Stimulated activated CD8-positive, alpha-beta memory T cell treated with anti-CD3 and anti-CD28 coated beads, Interleukin-2, amount 100 ng/mL, for 48 hours (primary cell): ENCODE measurements around the gene RPS6KA5.
"Not testable (repeated sequence)": the region's sequence is repeated elsewhere in the genome, so short reads cannot be mapped to it uniquely, and the experiment has no call there.

Experiments
- DNase-seq, 2 donors: peaks; one replicate each; pipeline ENCODE4 v3.0.0-alpha.2; 2020; ENCODE audit warnings: low read depth in 2 of 2

RPS6KA5 gene

GRCh38 chr14:91029456-91030217 is 30.8 kb downstream of the RPS6KA5 start:
- DNase-seq = no peak

- no peak for DNase-seq
Measured at GRCh38 chr14:91027561-91027960, 32.9 kb downstream of the RPS6KA5 start.

- not testable (repeated sequence) for DNase-seq
Measured at GRCh38 chr14:91022622-91023028, 37.8 kb downstream of the RPS6KA5 start.

GRCh38 chr14:91021991-91022621 is 38.3 kb downstream of the RPS6KA5 start:
- DNase-seq = no peak

- no peak for DNase-seq
Measured at GRCh38 chr14:91021115-91021514, 39.3 kb downstream of the RPS6KA5 start.

- no peak for DNase-seq
Measured at GRCh38 chr14:91019673-91020072, 40.8 kb downstream of the RPS6KA5 start.

GRCh38 chr14:91018481-91018880 is 42.0 kb downstream of the RPS6KA5 start:
- DNase-seq = no peak

- DNase-seq = no peak
Measured at GRCh38 chr14:91016800-91017410, 43.5 kb downstream of the RPS6KA5 start.

GRCh38 chr14:91015435-91015834 is 45.0 kb downstream of the RPS6KA5 start:
- no peak for DNase-seq

- DNase-seq = no peak
Measured at GRCh38 chr14:91012045-91012444, 48.4 kb downstream of the RPS6KA5 start.

GRCh38 chr14:91010153-91010533 is 50.3 kb downstream of the RPS6KA5 start:
- no peak for DNase-seq

- DNase-seq = no peak
Measured at GRCh38 chr14:91009501-91010152, 50.8 kb downstream of the RPS6KA5 start.

- DNase-seq = no peak
Measured at GRCh38 chr14:91008759-91009409, 51.6 kb downstream of the RPS6KA5 start.

GRCh38 chr14:91005716-91006115 is 54.7 kb downstream of the RPS6KA5 start:
- no peak for DNase-seq

- no peak for DNase-seq
Measured at GRCh38 chr14:91004987-91005386, 55.5 kb downstream of the RPS6KA5 start.

- no peak for DNase-seq
Measured at GRCh38 chr14:90999299-90999698, 61.1 kb downstream of the RPS6KA5 start.

- no peak for DNase-seq
Measured at GRCh38 chr14:90996967-90997366, 63.5 kb downstream of the RPS6KA5 start.

GRCh38 chr14:90995785-90996184 is 64.7 kb downstream of the RPS6KA5 start:
- no peak for DNase-seq

- no peak for DNase-seq
Measured at GRCh38 chr14:90993792-90994191, 66.6 kb downstream of the RPS6KA5 start.

GRCh38 chr14:90991690-90992443 is 68.6 kb downstream of the RPS6KA5 start:
- DNase-seq = no peak

- DNase-seq = no peak
Measured at GRCh38 chr14:90990141-90990540, 70.3 kb downstream of the RPS6KA5 start.
